ENCODE measurements around the gene EP300. TPM values are rescaled to one million over a fixed set of nuclear protein-coding genes. Genes with fewer than 3 reads are reported as not detected.
"Not testable (repeated sequence)": the region's sequence is repeated elsewhere in the genome, so short reads cannot be mapped to it uniquely, and the experiment has no call there.

Gene EP300
- polyA plus RNA-seq, 1 experiment = 19.6 TPM

DNA sequence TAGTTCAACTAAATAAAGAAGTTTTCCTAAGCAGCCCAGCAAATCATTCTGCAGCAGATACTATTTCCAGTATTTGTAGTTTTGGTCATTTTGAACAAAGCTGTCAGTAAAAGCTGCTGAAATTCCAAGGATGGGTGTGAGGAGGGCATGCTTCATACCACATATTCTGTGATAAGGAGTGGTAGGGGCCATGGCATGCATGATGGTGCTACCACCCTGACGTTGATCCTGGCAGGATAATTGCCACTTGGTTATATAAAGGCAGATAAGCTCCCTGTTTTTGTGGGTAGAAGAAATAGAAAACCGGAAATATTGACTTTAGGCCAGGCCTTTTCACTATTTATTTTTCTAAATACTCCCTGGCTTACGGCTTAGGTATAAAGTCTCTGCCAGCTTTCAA, 79.6 kb downstream of the EP300 start:
- ChIA-PET POLR2A (no interaction called here), CTCF (interaction anchor here (1.5 kb wide), 1 partner anchor 249 kb away, joined by 5 read pairs; no protein-coding TSS in a partner anchor)
- Histone ChIP-seq H3K27ac (ENCODE audit: low read depth, low read length) (no peak overlapping the region), H3K9me3 (ENCODE audit: control insufficient read depth, insufficient read depth, low read length) (no peaks in the 10 kb centered on the region), H3K27me3 (ENCODE audit: control insufficient read depth, insufficient read depth, low read length) (no peaks in the 10 kb centered on the region), H3K4me3 (ENCODE audit: low read depth, low read length) (no peak overlapping the region)
- DNase-seq (ENCODE audit: low read depth, low spot score) = no peak
- TF ChIP-seq CTCF (IDR thresholded peaks at IDR 0.05; ENCODE audit: low read depth, low read length) = no peak

DNA sequence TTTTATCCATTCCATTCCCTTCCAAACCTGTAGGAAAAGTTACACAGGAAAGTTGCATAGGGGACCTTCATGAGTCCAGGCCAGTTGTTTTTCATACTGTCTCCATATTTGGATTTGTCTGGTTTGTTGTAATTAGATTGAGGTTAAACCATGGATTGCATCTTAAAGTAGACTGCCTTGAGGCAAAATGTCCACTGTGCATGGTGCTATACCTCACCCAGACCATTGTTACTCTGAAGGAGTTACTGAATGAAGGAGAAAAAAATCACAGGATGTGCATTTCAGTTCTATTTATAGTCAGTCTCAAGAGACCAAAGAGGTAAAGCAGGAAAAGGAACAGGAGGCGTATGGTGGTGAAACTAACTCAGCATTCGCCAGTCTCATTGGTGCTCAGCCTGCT, 83.2 kb downstream of the EP300 start:
- H3K4me3 ChIP-seq (ENCODE audit: low read depth, low read length) = no peak overlapping the region
- no peaks in the 10 kb centered on the region; the same call in 1 of the 2 replicates for H3K9me3 ChIP-seq (ENCODE audit: control insufficient read depth, insufficient read depth, low read length)
- DNase-seq (ENCODE audit: low read depth, low spot score) = no peak
- no peak overlapping the region for H3K27ac ChIP-seq (ENCODE audit: low read depth, low read length)
- no peak for TF ChIP-seq CTCF (IDR thresholded peaks at IDR 0.05; ENCODE audit: low read depth, low read length)
- POLR2A ChIA-PET = no interaction called here
- no peaks in the 10 kb centered on the region for H3K27me3 ChIP-seq (ENCODE audit: control insufficient read depth, insufficient read depth, low read length)
- CTCF ChIA-PET = no interaction called here

GRCh38 chr22:41177040-41177621, 84.7 kb downstream of the EP300 start:
- no peak for TF ChIP-seq CTCF (IDR thresholded peaks at IDR 0.05; ENCODE audit: low read depth, low read length)

GRCh38 chr22:41177622-41178424, 85.4 kb downstream of the EP300 start:
- Histone ChIP-seq H3K9me3 (ENCODE audit: control insufficient read depth, insufficient read depth, low read length) (no peaks in the 10 kb centered on the region; the same call in 1 of the 2 replicates), H3K4me3 (ENCODE audit: low read depth, low read length) (no peak overlapping the region), H3K27ac (ENCODE audit: low read depth, low read length) (no peak overlapping the region), H3K27me3 (ENCODE audit: control insufficient read depth, insufficient read depth, low read length) (no peaks in the 10 kb centered on the region)
- no peak for TF ChIP-seq CTCF (IDR thresholded peaks at IDR 0.05; ENCODE audit: low read depth, low read length)
- ChIA-PET POLR2A (no interaction called here), CTCF (no interaction called here)
- DNase-seq (ENCODE audit: low read depth, low spot score) = no peak

More at GRCh38 chr22:41177040-41177621, 84.7 kb downstream of the EP300 start:
- H3K27me3 ChIP-seq (ENCODE audit: control insufficient read depth, insufficient read depth, low read length) = no peaks in the 10 kb centered on the region
- ChIA-PET POLR2A (no interaction called here), CTCF (no interaction called here)
- H3K4me3 ChIP-seq (ENCODE audit: low read depth, low read length) = no peak overlapping the region
- H3K27ac ChIP-seq (ENCODE audit: low read depth, low read length) = no peak overlapping the region
- DNase-seq (ENCODE audit: low read depth, low spot score) = no peak
- H3K9me3 ChIP-seq (ENCODE audit: control insufficient read depth, insufficient read depth, low read length) = no peaks in the 10 kb centered on the region; the same call in 1 of the 2 replicates

GRCh38 chr22:41178425-41178975, 86.1 kb downstream of the EP300 start:
- Histone ChIP-seq H3K9me3 (ENCODE audit: control insufficient read depth, insufficient read depth, low read length) (no peaks in the 10 kb centered on the region; the same call in 1 of the 2 replicates), H3K4me3 (ENCODE audit: low read depth, low read length) (no peak overlapping the region), H3K27me3 (ENCODE audit: control insufficient read depth, insufficient read depth, low read length) (no peaks in the 10 kb centered on the region), H3K27ac (ENCODE audit: low read depth, low read length) (no peak overlapping the region)
- no peak for TF ChIP-seq CTCF (IDR thresholded peaks at IDR 0.05; ENCODE audit: low read depth, low read length)
- POLR2A ChIA-PET = no interaction called here
- no peak for DNase-seq (ENCODE audit: low read depth, low spot score)
- CTCF ChIA-PET = no interaction called here

DNA sequence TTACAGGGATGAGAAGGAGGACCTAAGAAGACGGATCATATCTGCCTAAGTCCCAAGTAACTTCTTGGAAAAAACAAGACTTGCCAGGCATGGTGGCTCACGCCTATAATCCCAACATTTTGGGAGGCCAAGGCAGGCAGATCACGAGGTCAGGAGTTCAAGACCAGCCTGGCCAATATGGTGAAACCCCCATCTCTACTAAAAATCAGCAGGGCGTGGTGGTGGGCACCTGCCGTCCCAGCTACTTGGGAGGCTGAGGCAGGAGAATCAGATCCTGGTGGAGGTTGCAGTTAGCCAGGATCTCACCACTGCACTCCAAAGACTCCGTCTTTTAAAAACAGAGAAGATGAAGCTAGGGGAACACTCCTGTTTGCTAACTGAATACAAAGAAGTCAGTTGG, 88.0 kb downstream of the EP300 start:
- CTCF ChIA-PET; H3K9me3 ChIP-seq (ENCODE audit: control insufficient read depth, insufficient read depth, low read length); DNase-seq (ENCODE audit: low read depth, low spot score); H3K4me3 ChIP-seq (ENCODE audit: low read depth, low read length); POLR2A ChIA-PET; H3K27me3 ChIP-seq (ENCODE audit: control insufficient read depth, insufficient read depth, low read length); H3K27ac ChIP-seq (ENCODE audit: low read depth, low read length): not testable (repeated sequence)

All from AG04450 (cell line).